Calu3 (cell line): Measurements from ENCODE around the gene SIPA1L3. TPM values are rescaled to one million over a fixed set of nuclear protein-coding genes. Genes with fewer than 3 reads are reported as not detected.

Experiments
- BruUV-seq: library from RNA; stranded (reverse); fragments of 400-500 nt; replicated peaks from 2 replicates; lab custom pipeline; 2021; lab: Mats Ljungman, UMichigan
- CTCF ChIA-PET: fragments of 300-600 bp; sonication (Branson Sonifier 250); formaldehyde crosslinking; loops from one replicate; lab custom pipeline; 2022; ENCODE audit warnings: antibody characterized with exemption; lab: Charles Lee
- DNase-seq: peaks from one replicate; pipeline ENCODE4 v3.0.0; 2022
- H3K27ac Mint-ChIP-seq: one replicate; pipeline ENCODE4 v1.8.0; 2022; ENCODE audit warnings: mixed read lengths; ENCODE audit not compliant: unreplicated experiment
- H3K27me3 Mint-ChIP-seq: one replicate; pipeline ENCODE4 v1.8.0; 2022; ENCODE audit warnings: mixed read lengths; ENCODE audit not compliant: unreplicated experiment
- H3K36me3 Mint-ChIP-seq: one replicate; pipeline ENCODE4 v1.8.0; 2022; ENCODE audit warnings: mild to moderate bottlenecking, moderate library complexity, mixed read lengths; ENCODE audit not compliant: insufficient read depth, unreplicated experiment
- H3K4me1 Mint-ChIP-seq: one replicate; pipeline ENCODE4 v1.8.0; 2022; ENCODE audit warnings: mild to moderate bottlenecking, low read depth, mixed read lengths; ENCODE audit not compliant: unreplicated experiment
- H3K4me3 Mint-ChIP-seq: one replicate; pipeline ENCODE4 v1.8.0; 2022; ENCODE audit warnings: mild to moderate bottlenecking, low read depth, moderate library complexity, mixed read lengths; ENCODE audit not compliant: unreplicated experiment
- H3K9me3 Mint-ChIP-seq: one replicate; pipeline ENCODE4 v1.8.0; 2022; ENCODE audit warnings: low read depth, mixed read lengths; ENCODE audit not compliant: unreplicated experiment
- CTCF ChIP-seq: fragments of 200-600 bp; IDR thresholded peaks from one replicate; pipeline ENCODE4 v1.8.0; 2022; ENCODE audit warnings: antibody characterized with exemption; ENCODE audit not compliant: unreplicated experiment
- intact Hi-C: fragments of 100-400 bp; cut with micrococcal nuclease; formaldehyde crosslinking; loops from one replicate; pipeline ENCODE4 v1.10.0; 2022; ENCODE audit not compliant: unreplicated experiment
- total RNA-seq: library from RNA; stranded (reverse); gene quantifications from 2 replicates; pipeline ENCODE4 v1.2.3, GENCODE V29; 2022

SIPA1L3 gene
- total RNA-seq, 1 experiment from 2014 or later: 127 TPM

- no peak overlapping the region for H3K4me3 Mint-ChIP-seq
- no TSS peak for BruUV-seq
- no peak for TF ChIP-seq CTCF
- CTCF ChIA-PET: no interaction called here
- no peak for DNase-seq
- intact Hi-C loops: no loop called here
- H3K9me3 Mint-ChIP-seq: peaks cover 2% of the 10 kb centered on the region
- H3K27me3 Mint-ChIP-seq: no peaks in the 10 kb centered on the region
- H3K36me3 Mint-ChIP-seq: peaks cover 26% of the 10 kb centered on the region
- no peak overlapping the region for H3K27ac Mint-ChIP-seq
- H3K4me1 Mint-ChIP-seq: peaks cover 21% of the 10 kb centered on the region
Measured at GRCh38 chr19:38035515-38036495, 128.8 kb downstream of the SIPA1L3 start.

- no TSS peak for BruUV-seq
- no peaks in the 10 kb centered on the region for H3K27me3 Mint-ChIP-seq
- H3K36me3 Mint-ChIP-seq: peaks cover 19% of the 10 kb centered on the region
- H3K9me3 Mint-ChIP-seq: no peaks in the 10 kb centered on the region
- DNase-seq: no peak
- H3K4me3 Mint-ChIP-seq: no peak overlapping the region
- H3K4me1 Mint-ChIP-seq: peaks cover 21% of the 10 kb centered on the region
- intact Hi-C loops: no loop called here
- CTCF ChIA-PET: no interaction called here
- TF ChIP-seq CTCF: no peak
- no peak overlapping the region for H3K27ac Mint-ChIP-seq
Measured at GRCh38 chr19:38036707-38037611, 130.0 kb downstream of the SIPA1L3 start.

GRCh38 chr19:38039966-38040365 lies 133.0 kb downstream of the SIPA1L3 start:
- peaks cover 31% of the 10 kb centered on the region for H3K4me1 Mint-ChIP-seq
- H3K4me3 Mint-ChIP-seq: no peak overlapping the region
- no peak for TF ChIP-seq CTCF
- H3K9me3 Mint-ChIP-seq: no peaks in the 10 kb centered on the region
- H3K36me3 Mint-ChIP-seq: peaks cover 17% of the 10 kb centered on the region
- H3K27ac Mint-ChIP-seq: no peak overlapping the region
- intact Hi-C loops: no loop called here
- DNase-seq: no peak
- H3K27me3 Mint-ChIP-seq: no peaks in the 10 kb centered on the region
- no TSS peak for BruUV-seq
- CTCF ChIA-PET: no interaction called here

GRCh38 chr19:38042132-38042531 lies 135.1 kb downstream of the SIPA1L3 start:
- TF ChIP-seq CTCF: no peak
- Mint-ChIP-seq H3K27me3 (no peaks in the 10 kb centered on the region), H3K36me3 (peaks cover 5% of the 10 kb centered on the region), H3K4me3 (no peak overlapping the region), H3K9me3 (no peaks in the 10 kb centered on the region), H3K27ac (no peak overlapping the region), H3K4me1 (peaks cover 18% of the 10 kb centered on the region)
- DNase-seq: no peak
- intact Hi-C loops: no loop called here
- CTCF ChIA-PET: interaction anchor here (0.7 kb wide), 1 partner anchor 61 kb away, joined by 3 read pairs; no protein-coding TSS in a partner anchor
- BruUV-seq: no TSS peak
